Liver (tissue), 9 donors: ENCODE results near the gene REL. TPM values are rescaled to one million over a fixed set of nuclear protein-coding genes. Genes with fewer than 3 reads are reported as not detected.
"Not testable (repeated sequence)": the region's sequence is repeated elsewhere in the genome, so short reads cannot be mapped to it uniquely, and the experiment has no call there.

Experiments
- DNase-seq: peaks from one replicate; pipeline ENCODE4 v3.0.0-alpha.2; 2017; ENCODE audit warnings: low spot score
- H3K27ac ChIP-seq, 2 donors: one replicate each; pipeline ENCODE4 v1.7.0; 2013; ENCODE audit warnings: inconsistent platforms in 2 of 2, low read length in 2 of 2, control low read depth in 1 of 2, low read depth in 1 of 2, mild to moderate bottlenecking in 1 of 2
- H3K27me3 ChIP-seq, 4 donors: one replicate each; pipeline versions ENCODE4 v1.6.1 to v1.7.0; 2013; ENCODE audit warnings: low read length in 3 of 4, inconsistent platforms in 1 of 4, mild to moderate bottlenecking in 1 of 4, moderate library complexity in 1 of 4; ENCODE audit not compliant: control insufficient read depth in 4 of 4, insufficient read depth in 4 of 4
- H3K36me3 ChIP-seq, 4 donors: one replicate each; pipeline versions ENCODE4 v1.6.1 to v1.7.0; 2013; ENCODE audit warnings: low read length in 3 of 4, mild to moderate bottlenecking in 3 of 4, low read depth in 1 of 4, moderate library complexity in 1 of 4; ENCODE audit not compliant: control insufficient read depth in 4 of 4, insufficient read depth in 3 of 4
- H3K4me1 ChIP-seq, 4 donors: one replicate each; pipeline versions ENCODE4 v1.6.1 to v1.7.0; 2013; ENCODE audit warnings: low read length in 3 of 4, mild to moderate bottlenecking in 3 of 4, moderate library complexity in 1 of 4; ENCODE audit not compliant: control insufficient read depth in 4 of 4, insufficient read depth in 4 of 4
- H3K4me3 ChIP-seq, 3 donors: one replicate each; pipeline versions ENCODE4 v1.6.1 to v1.7.0; 2013; ENCODE audit warnings: low read length in 3 of 3, control low read depth in 1 of 3, low read depth in 1 of 3, mild to moderate bottlenecking in 1 of 3
- H3K9ac ChIP-seq, 2 donors: one replicate each; pipeline ENCODE4 v1.7.0; 2013; ENCODE audit warnings: low read length in 2 of 2, mild to moderate bottlenecking in 2 of 2, moderate library complexity in 2 of 2, control low read depth in 1 of 2, low read depth in 1 of 2
- H3K9me3 ChIP-seq, 4 donors: one replicate each; pipeline versions ENCODE4 v1.6.1 to v1.7.0; 2013; ENCODE audit warnings: low read length in 3 of 4; ENCODE audit not compliant: control insufficient read depth in 4 of 4
- ATF3 ChIP-seq: IDR thresholded peaks from 2 replicates; pipeline ENCODE4 v1.6.1; 2016; ENCODE audit warnings: antibody characterized with exemption
- CTCF ChIP-seq: fragments of 150-350 bp; IDR thresholded peaks from 2 replicates; pipeline ENCODE4 v1.5.1; 2017; ENCODE audit warnings: improper control_type of control experiment, low read depth, low read length; ENCODE audit not compliant: missing input control
- EGR1 ChIP-seq, 2 donors: IDR thresholded peaks; 2 replicates each; pipeline ENCODE4 v1.6.1; 2016 to 2018; ENCODE audit warnings: antibody characterized with exemption in 2 of 2, low read depth in 2 of 2
- FOXA1 ChIP-seq: IDR thresholded peaks from 2 replicates; pipeline ENCODE4 v1.6.1; 2016; ENCODE audit warnings: antibody characterized with exemption
- FOXA2 ChIP-seq: IDR thresholded peaks from 2 replicates; pipeline ENCODE4 v1.6.1; 2016; ENCODE audit warnings: antibody characterized with exemption
- GABPA ChIP-seq, 2 donors: IDR thresholded peaks in 1 of 2; conservative IDR thresholded peaks in 1 of 2; 2 replicates each; pipeline ENCODE4 v1.6.1; 2016; ENCODE audit warnings: antibody characterized with exemption in 2 of 2, mild to moderate bottlenecking in 1 of 2, moderate library complexity in 1 of 2
- HNF4A ChIP-seq, 2 donors: conservative IDR thresholded peaks; 2 replicates each; pipeline ENCODE4 v1.6.1; 2016; ENCODE audit warnings: antibody characterized with exemption in 2 of 2, mild to moderate bottlenecking in 2 of 2
- HNF4G ChIP-seq: IDR thresholded peaks from 2 replicates; pipeline ENCODE4 v1.6.1; 2016; ENCODE audit warnings: antibody characterized with exemption
- JUND ChIP-seq, 2 donors: IDR thresholded peaks; 2 replicates each; pipeline ENCODE4 v1.6.1; 2016; ENCODE audit warnings: antibody characterized with exemption in 2 of 2
- NR2F2 ChIP-seq: IDR thresholded peaks from 2 replicates; pipeline ENCODE4 v1.6.1; 2016; ENCODE audit warnings: antibody characterized with exemption
- RXRA ChIP-seq, 2 donors: IDR thresholded peaks; 2 replicates each; pipeline ENCODE4 v1.6.1; 2017 to 2018; ENCODE audit warnings: antibody characterized with exemption in 2 of 2, mild to moderate bottlenecking in 1 of 2
- SP1 ChIP-seq: IDR thresholded peaks from 2 replicates; pipeline ENCODE4 v1.6.1; 2018; ENCODE audit warnings: antibody characterized with exemption, mild to moderate bottlenecking
- TAF1 ChIP-seq: conservative IDR thresholded peaks from 2 replicates; pipeline ENCODE4 v1.6.1; 2016; ENCODE audit warnings: antibody characterized with exemption, mild to moderate bottlenecking
- YY1 ChIP-seq: IDR thresholded peaks from 2 replicates; pipeline ENCODE4 v1.6.1; 2016; ENCODE audit warnings: antibody characterized with exemption, mild to moderate bottlenecking
- WGBS: extraction: QIAGEN DNeasy Blood & Tissue Kit; methylation state at CpG from one replicate; pipeline ENCODE4 v1.1.7; 2013; 5-methylcytosine and 5-hydroxymethylcytosine counted together
- polyA plus RNA-seq, 2 donors: library from polyadenylated mRNA; stranded (reverse) in 1 of 2; unstranded in 1 of 2; fragments of 200-250 nt in 1 of 2; fragments of >200 nt in 1 of 2; fragmentation: Nextera tagmentation in 1 of 2; extraction: Ambion mirVana in 1 of 2; gene quantifications; one replicate each; pipeline versions ENCODE4 v1.2.1 to v1.2.3, GENCODE V29; 2013 to 2015
- total RNA-seq, 2 donors: library from RNA; depleted of rRNA; stranded (reverse); fragments of >200 nt; gene quantifications; one replicate each; pipeline ENCODE4 v1.2.3, GENCODE V29; 2014
- TF ChIP-seq, protein P1 (sequence below): IDR thresholded peaks from 2 replicates; pipeline ENCODE4 v1.6.1; 2016; ENCODE audit warnings: antibody characterized with exemption
- TF ChIP-seq, protein P2 (sequence below): IDR thresholded peaks from 2 replicates; pipeline ENCODE4 v1.6.1; 2016; ENCODE audit warnings: antibody characterized with exemption
- donor health status: healthy.
- donor health status: healthy.
- donor health status: healthy.
- donor health status: healthy.
- donor health status: healthy.

Gene REL
- total and polyA plus RNA-seq, 4 donors, result 1.1 to 7.0 (median 4.4) TPM

- TF ChIP-seq, protein P1, sequence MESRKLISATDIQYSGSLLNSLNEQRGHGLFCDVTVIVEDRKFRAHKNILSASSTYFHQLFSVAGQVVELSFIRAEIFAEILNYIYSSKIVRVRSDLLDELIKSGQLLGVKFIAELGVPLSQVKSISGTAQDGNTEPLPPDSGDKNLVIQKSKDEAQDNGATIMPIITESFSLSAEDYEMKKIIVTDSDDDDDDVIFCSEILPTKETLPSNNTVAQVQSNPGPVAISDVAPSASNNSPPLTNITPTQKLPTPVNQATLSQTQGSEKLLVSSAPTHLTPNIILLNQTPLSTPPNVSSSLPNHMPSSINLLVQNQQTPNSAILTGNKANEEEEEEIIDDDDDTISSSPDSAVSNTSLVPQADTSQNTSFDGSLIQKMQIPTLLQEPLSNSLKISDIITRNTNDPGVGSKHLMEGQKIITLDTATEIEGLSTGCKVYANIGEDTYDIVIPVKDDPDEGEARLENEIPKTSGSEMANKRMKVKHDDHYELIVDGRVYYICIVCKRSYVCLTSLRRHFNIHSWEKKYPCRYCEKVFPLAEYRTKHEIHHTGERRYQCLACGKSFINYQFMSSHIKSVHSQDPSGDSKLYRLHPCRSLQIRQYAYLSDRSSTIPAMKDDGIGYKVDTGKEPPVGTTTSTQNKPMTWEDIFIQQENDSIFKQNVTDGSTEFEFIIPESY, result no peak
- no peak for TF ChIP-seq YY1
- TF ChIP-seq RXRA (IDR thresholded peaks at IDR 0.05), result no peak
- no peak for TF ChIP-seq EGR1 (IDR thresholded peaks at IDR 0.05; ENCODE audit: low read depth in 2 of 2)
- no peak for TF ChIP-seq NR2F2
- no peak for TF ChIP-seq ATF3
- no peak for TF ChIP-seq TAF1
- TF ChIP-seq GABPA (IDR thresholded peaks at IDR 0.05 in 1 of 2, conservative IDR thresholded peaks at IDR 0.05 in 1 of 2), result no peak
- no peak for TF ChIP-seq HNF4G
- TF ChIP-seq FOXA1, result no peak
Measured at GRCh38 chr2:60899892-60900249, 18.5 kb downstream of the REL start (continued).

DNA sequence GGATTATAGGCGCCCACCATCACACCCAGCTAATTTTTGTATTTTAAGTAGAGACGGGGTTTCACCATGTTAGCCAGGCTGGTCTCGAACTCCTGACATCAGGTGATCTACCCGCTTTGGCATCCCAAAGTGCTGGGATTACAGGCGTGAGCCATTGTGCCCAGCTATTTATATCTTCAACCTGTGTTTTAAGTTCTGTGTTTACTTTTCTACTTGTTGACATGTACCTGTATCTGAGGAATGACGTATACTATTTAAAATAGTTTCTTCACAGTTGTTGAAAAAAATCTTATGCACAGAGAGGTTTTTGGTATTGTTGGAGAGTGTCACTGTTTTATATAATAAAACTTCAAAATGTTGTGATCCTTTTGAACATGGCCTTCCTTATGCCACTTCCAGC lies 19.9 kb downstream of the REL start:
- not testable (repeated sequence) for H3K27ac ChIP-seq, H3K9ac ChIP-seq, H3K27me3 ChIP-seq, H3K9me3 ChIP-seq, H3K4me1 ChIP-seq, H3K4me3 ChIP-seq, DNase-seq
- 95% methylated on average over 6 of the region's 6 CpGs for WGBS
- H3K36me3 ChIP-seq, result peaks cover 7 to 30% (median 25%) of the 10 kb centered on the region in 4 donors

DNA sequence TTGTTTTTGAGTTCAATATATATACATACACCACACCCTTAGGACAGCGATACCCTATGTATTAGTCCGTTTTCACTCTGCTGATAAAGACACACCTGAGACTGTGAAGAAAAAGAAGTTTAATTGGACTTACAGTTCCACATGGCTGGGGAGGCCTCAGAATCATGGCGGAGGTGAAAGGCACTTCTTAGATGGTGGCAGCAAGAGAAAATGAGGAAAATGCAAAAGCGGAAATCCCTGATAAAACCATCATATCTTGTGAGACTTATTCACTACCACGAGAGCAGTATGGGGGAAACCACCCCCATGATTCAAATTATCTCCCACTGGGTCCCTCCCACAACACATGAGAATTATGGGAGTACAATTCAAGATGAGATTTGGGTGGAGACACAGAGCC lies 24.5 kb downstream of the REL start:
- H3K36me3 ChIP-seq, result peaks cover 6 to 30% (median 13%) of the 10 kb centered on the region in 4 donors
- H3K27me3 ChIP-seq, H3K4me3 ChIP-seq, H3K9ac ChIP-seq, H3K27ac ChIP-seq, H3K4me1 ChIP-seq, H3K9me3 ChIP-seq, DNase-seq: not testable (repeated sequence)
- WGBS, result 93% methylated on average over 5 of the region's 5 CpGs

DNA sequence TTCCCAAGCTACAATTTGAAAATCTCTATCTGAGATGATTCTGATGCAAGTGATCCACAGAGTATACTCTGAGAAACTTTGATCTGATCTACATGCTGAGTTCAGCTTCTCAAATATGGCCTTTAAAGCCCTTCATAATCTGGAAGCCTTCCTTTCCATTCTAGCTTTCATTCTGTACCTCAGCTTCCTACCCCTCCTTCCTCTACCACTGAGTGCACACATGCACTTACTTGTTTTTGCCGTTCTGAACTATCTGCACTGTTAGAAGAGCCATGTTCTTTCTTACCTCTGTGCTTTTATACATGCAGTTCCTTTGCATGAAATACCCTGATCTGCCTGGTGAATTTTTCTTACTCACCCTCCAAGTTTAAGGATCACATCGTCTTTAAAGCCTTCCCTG lies 25.0 kb downstream of the REL start:
- no peak overlapping the region for H3K27ac ChIP-seq
- peaks cover 6 to 27% (median 10%) of the 10 kb centered on the region in 4 donors for H3K36me3 ChIP-seq
- no peaks in the 10 kb centered on the region for H3K9me3 ChIP-seq
- H3K27me3 ChIP-seq, result no peaks in the 10 kb centered on the region
- WGBS, result 98% methylated on average over 2 of the region's 2 CpGs
- no peak overlapping the region for H3K9ac ChIP-seq
- H3K4me1 ChIP-seq, result no peaks in the 10 kb centered on the region
- H3K4me3 ChIP-seq, result no peak overlapping the region
- DNase-seq, result no peak
- TF ChIP-seq NR2F2 (no peak), HNF4G (no peak), JUND (IDR thresholded peaks at IDR 0.05) (no peak), RXRA (IDR thresholded peaks at IDR 0.05) (no peak), EGR1 (IDR thresholded peaks at IDR 0.05; ENCODE audit: low read depth in 2 of 2) (no peak), ATF3 (no peak), FOXA2 (no peak), GABPA (IDR thresholded peaks at IDR 0.05 in 1 of 2, conservative IDR thresholded peaks at IDR 0.05 in 1 of 2) (no peak), HNF4A (conservative IDR thresholded peaks at IDR 0.05) (no peak), SP1 (no peak), TAF1 (no peak), CTCF (no peak), FOXA1 (no peak)
- TF ChIP-seq, protein P1, result no peak
- TF ChIP-seq, protein P2, sequence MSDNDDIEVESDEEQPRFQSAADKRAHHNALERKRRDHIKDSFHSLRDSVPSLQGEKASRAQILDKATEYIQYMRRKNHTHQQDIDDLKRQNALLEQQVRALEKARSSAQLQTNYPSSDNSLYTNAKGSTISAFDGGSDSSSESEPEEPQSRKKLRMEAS, result no peak
